ENCODE data around the gene TLE4. TPM values are rescaled to one million over a fixed set of nuclear protein-coding genes. Genes with fewer than 3 reads are reported as not detected.

Gene TLE4
- polyA plus RNA-seq, 3 donors, result 21.0 to 107 (median 21.7) TPM

GRCh38 chr9:79615038-79615437 lies 43.3 kb downstream of the TLE4 start:
- no peak for DNase-seq
- no CpG with 5 or more reads among the region's 5 CpGs for WGBS (ENCODE audit: insufficient coverage)
- no peak overlapping the region for H3K9ac ChIP-seq (ENCODE audit: insufficient read depth, low read length, poor library complexity, severe bottlenecking)
- H3K36me3 ChIP-seq (replicated peaks in 1 of 2; ENCODE audit: control insufficient read depth in 1 of 2, insufficient read depth in 2 of 2, low read length in 2 of 2), result peaks cover 0 to 19% of the 10 kb centered on the region in 2 donors
- H3K4me2 ChIP-seq (replicated peaks; ENCODE audit: extremely low read depth, low read length, poor library complexity, severe bottlenecking), result no peak overlapping the region
- H3K9me3 Mint-ChIP-seq, result no peaks in the 10 kb centered on the region
- H2AFZ ChIP-seq (ENCODE audit: insufficient read depth, low read depth, low read length, poor library complexity, severe bottlenecking), result no peak overlapping the region
- H3K36me3 Mint-ChIP-seq, result peaks cover 36 to 50% of the 10 kb centered on the region in 2 donors
- peak overlapping the region in 1 of 2 donors; percentile 88 for H3K27ac ChIP-seq (ENCODE audit: low read depth in 1 of 2, low read length in 2 of 2)
- H3K4me3 ChIP-seq (replicated peaks in 1 of 3; ENCODE audit: low read depth in 2 of 3, low read length in 3 of 3), result no peak overlapping the region
- intact Hi-C loops (cut with micrococcal nuclease), result loop anchor here in 1 of 2 donors (5.0 kb wide), 1 partner anchor 43 kb away; the partner anchor contains the start of gene TLE4
- peak overlapping the region in 6 of 7 donors; percentile 34 to 90 (median 78) for H3K27ac Mint-ChIP-seq
- H3K79me2 ChIP-seq (ENCODE audit: insufficient read depth, low read length), result peaks cover 94% of the 10 kb centered on the region
- no peak for TF ChIP-seq CTCF (IDR thresholded peaks at IDR 0.05)
- no peaks in the 10 kb centered on the region for H3K27me3 ChIP-seq (ENCODE audit: control insufficient read depth in 2 of 2, insufficient read depth in 2 of 2, low read length in 2 of 2)
- H3K4me1 Mint-ChIP-seq, result peaks cover 75% of the 10 kb centered on the region
- H3K27me3 Mint-ChIP-seq (ENCODE audit: low read depth in 3 of 3), result peaks cover 0 to 1% (median 0%) of the 10 kb centered on the region in 3 donors
- no peaks in the 10 kb centered on the region for H3K9me3 ChIP-seq (replicated peaks in 1 of 2; ENCODE audit: control insufficient read depth in 1 of 2, insufficient read depth in 1 of 2, low read length in 2 of 2)
- H3K4me1 ChIP-seq (ENCODE audit: control insufficient read depth in 1 of 2, insufficient read depth in 2 of 2, low read length in 2 of 2), result peaks cover 73 to 85% of the 10 kb centered on the region in 2 donors
- H3K4me3 Mint-ChIP-seq, result no peak overlapping the region
- peaks cover 37% of the 10 kb centered on the region for H4K20me1 ChIP-seq (ENCODE audit: insufficient read depth, low read length)

- H4K20me1 ChIP-seq (ENCODE audit: insufficient read depth, low read length), result peaks cover 46% of the 10 kb centered on the region
- H3K79me2 ChIP-seq (ENCODE audit: insufficient read depth, low read length), result peaks cover 95% of the 10 kb centered on the region
- peak; percentile 29 to 68 (median 53) for DNase-seq
- H3K4me3 ChIP-seq (replicated peaks in 1 of 3; ENCODE audit: low read depth in 2 of 3, low read length in 3 of 3), result peak overlapping the region in 1 of 3 experiments; percentile 15
- WGBS (ENCODE audit: insufficient coverage), result 0% methylated on average over 2 of the region's 4 CpGs
- no peaks in the 10 kb centered on the region for H3K9me3 Mint-ChIP-seq
- H3K27ac Mint-ChIP-seq, result peak overlapping the region; percentile 59 to 85 (median 81)
- peaks cover 67% of the 10 kb centered on the region for H3K4me1 Mint-ChIP-seq
- H2AFZ ChIP-seq (ENCODE audit: insufficient read depth, low read depth, low read length, poor library complexity, severe bottlenecking), result no peak overlapping the region
- peaks cover 63 to 75% of the 10 kb centered on the region in 2 donors for H3K4me1 ChIP-seq (ENCODE audit: control insufficient read depth in 1 of 2, insufficient read depth in 2 of 2, low read length in 2 of 2)
- no peaks in the 10 kb centered on the region for H3K9me3 ChIP-seq (replicated peaks in 1 of 2; ENCODE audit: control insufficient read depth in 1 of 2, insufficient read depth in 1 of 2, low read length in 2 of 2)
- no peak overlapping the region for H3K4me3 Mint-ChIP-seq
- intact Hi-C loops (cut with micrococcal nuclease), result loop anchor here in 1 of 2 donors (5.0 kb wide), 1 partner anchor 44 kb away; the partner anchor contains the start of gene TLE4
- H3K27me3 ChIP-seq (ENCODE audit: control insufficient read depth in 2 of 2, insufficient read depth in 2 of 2, low read length in 2 of 2), result no peaks in the 10 kb centered on the region
- H3K4me2 ChIP-seq (replicated peaks; ENCODE audit: extremely low read depth, low read length, poor library complexity, severe bottlenecking), result peak overlapping the region; percentile 27
- peaks cover 0 to 19% of the 10 kb centered on the region in 2 donors for H3K36me3 ChIP-seq (replicated peaks in 1 of 2; ENCODE audit: control insufficient read depth in 1 of 2, insufficient read depth in 2 of 2, low read length in 2 of 2)
- no peak overlapping the region for H3K9ac ChIP-seq (ENCODE audit: insufficient read depth, low read length, poor library complexity, severe bottlenecking)
- H3K27me3 Mint-ChIP-seq (ENCODE audit: low read depth in 3 of 3), result peaks cover 0 to 1% (median 0%) of the 10 kb centered on the region in 3 donors
- TF ChIP-seq CTCF (IDR thresholded peaks at IDR 0.05), result no peak
- H3K27ac ChIP-seq (ENCODE audit: low read depth in 1 of 2, low read length in 2 of 2), result peak overlapping the region; percentile 19 to 70
- H3K36me3 Mint-ChIP-seq, result peaks cover 38 to 55% of the 10 kb centered on the region in 2 donors
Observed at GRCh38 chr9:79616013-79616412, 44.2 kb downstream of the TLE4 start.

All from CD14-positive monocyte (primary cell).